H9 (cell line): ENCODE results near the gene TIMM10B. TPM values are rescaled to one million over a fixed set of nuclear protein-coding genes. Genes with fewer than 3 reads are reported as not detected.
"Not testable (repeated sequence)": the region's sequence is repeated elsewhere in the genome, so short reads cannot be mapped to it uniquely, and the experiment has no call there.

ENCODE experiments used
- DNase-seq: peaks from one replicate; pipeline ENCODE4 v3.0.0-alpha.2; 2017
- H2AFZ ChIP-seq: one replicate; pipeline ENCODE4 v1.6.1; 2013; ENCODE audit warnings: mild to moderate bottlenecking, low read length, control low read depth, moderate library complexity
- H2AK5ac ChIP-seq: 2 replicates; pipeline ENCODE4 v1.6.1; 2013; ENCODE audit warnings: low read length, control low read depth, mixed read lengths; ENCODE audit not compliant: insufficient read length
- H2BK120ac ChIP-seq: one replicate; pipeline ENCODE4 v1.6.1; 2013; ENCODE audit warnings: low read depth, mild to moderate bottlenecking, low read length, control low read depth, inconsistent platforms; ENCODE audit not compliant: poor library complexity, severe bottlenecking
- H2BK12ac ChIP-seq: 2 replicates; pipeline ENCODE4 v1.6.1; 2013; ENCODE audit warnings: low read length, control low read depth, mixed read lengths, low read depth; ENCODE audit not compliant: insufficient read length
- H2BK15ac ChIP-seq: 2 replicates; pipeline ENCODE4 v1.6.1; 2013; ENCODE audit warnings: low read depth, low read length, control low read depth
- H2BK20ac ChIP-seq: one replicate; pipeline ENCODE4 v1.6.1; 2013; ENCODE audit warnings: low read depth, mild to moderate bottlenecking, low read length, control low read depth, inconsistent platforms; ENCODE audit not compliant: poor library complexity, severe bottlenecking
- H2BK5ac ChIP-seq: 2 replicates; pipeline ENCODE4 v1.6.1; 2013; ENCODE audit warnings: low read length, control low read depth, mixed read lengths; ENCODE audit not compliant: insufficient read length
- H3K14ac ChIP-seq: 2 replicates; pipeline ENCODE4 v1.6.1; 2013; ENCODE audit warnings: low read length, control low read depth; ENCODE audit not compliant: insufficient read depth
- H3K18ac ChIP-seq: 2 replicates; pipeline ENCODE4 v1.6.1; 2013; ENCODE audit warnings: low read depth, mild to moderate bottlenecking, mixed read lengths, low read length, control low read depth; ENCODE audit not compliant: insufficient read length
- H3K23ac ChIP-seq: 2 replicates; pipeline ENCODE4 v1.6.1; 2013; ENCODE audit warnings: low read length, control low read depth, mixed read lengths, low read depth; ENCODE audit not compliant: insufficient read length
- H3K23me2 ChIP-seq: 2 replicates; pipeline ENCODE4 v1.6.1; 2013; ENCODE audit warnings: low read depth, mild to moderate bottlenecking, mixed read lengths, low read length, control low read depth; ENCODE audit not compliant: insufficient read length, poor library complexity, severe bottlenecking
- H3K27ac ChIP-seq: 2 replicates; pipeline ENCODE4 v1.5.1; 2013; ENCODE audit warnings: low read length, control low read depth, mixed read lengths, low read depth; ENCODE audit not compliant: insufficient read length
- H3K27me3 ChIP-seq: 2 replicates; pipeline ENCODE4 v1.6.1; 2013; ENCODE audit warnings: low read length, control low read depth, inconsistent platforms; ENCODE audit not compliant: insufficient read depth
- H3K4ac ChIP-seq: 2 replicates; pipeline ENCODE4 v1.6.1; 2013; ENCODE audit warnings: low read depth, mild to moderate bottlenecking, control low read depth, inconsistent platforms, low read length, moderate library complexity
- H3K4me1 ChIP-seq: 2 replicates; pipeline ENCODE4 v1.6.1; 2013; ENCODE audit warnings: low read length, control low read depth, inconsistent platforms; ENCODE audit not compliant: insufficient read depth
- H3K4me2 ChIP-seq: 2 replicates; pipeline ENCODE4 v1.6.1; 2013; ENCODE audit warnings: low read length, control low read depth, mixed read lengths; ENCODE audit not compliant: insufficient read length, insufficient read depth
- H3K56ac ChIP-seq: 2 replicates; pipeline ENCODE4 v1.6.1; 2013; ENCODE audit warnings: low read depth, mild to moderate bottlenecking, mixed read lengths, low read length, control low read depth; ENCODE audit not compliant: insufficient read length
- H3K79me1 ChIP-seq: 2 replicates; pipeline ENCODE4 v1.6.1; 2013; ENCODE audit warnings: low read depth, mild to moderate bottlenecking, moderate library complexity, low read length, control low read depth, inconsistent platforms; ENCODE audit not compliant: insufficient read depth, poor library complexity, severe bottlenecking
- H3K79me2 ChIP-seq: 2 replicates; pipeline ENCODE4 v1.6.1; 2013; ENCODE audit warnings: low read length, control low read depth, inconsistent platforms; ENCODE audit not compliant: insufficient read depth
- H3K9ac ChIP-seq: 2 replicates; pipeline ENCODE4 v1.6.1; 2013; ENCODE audit warnings: low read length, control low read depth, mixed read lengths; ENCODE audit not compliant: insufficient read length; ENCODE audit errors: extremely low read depth
- H3K9me3 ChIP-seq: one replicate; pipeline ENCODE4 v1.6.1; 2013; ENCODE audit warnings: low read depth, low read length, inconsistent platforms; ENCODE audit not compliant: control insufficient read depth
- H3T11ph ChIP-seq: one replicate; pipeline ENCODE4 v1.6.1; 2013; ENCODE audit warnings: mild to moderate bottlenecking, low read length, control low read depth, inconsistent platforms
- H4K20me1 ChIP-seq: one replicate; pipeline ENCODE4 v1.6.1; 2013; ENCODE audit not compliant: control insufficient read depth, insufficient read length, insufficient read depth
- H4K5ac ChIP-seq: 2 replicates; pipeline ENCODE4 v1.6.1; 2013; ENCODE audit warnings: low read depth, mild to moderate bottlenecking, mixed read lengths, low read length, control low read depth; ENCODE audit not compliant: insufficient read length
- H4K8ac ChIP-seq: replicated peaks from 2 replicates; pipeline ENCODE4 v1.6.1; 2013; ENCODE audit warnings: low read length, control low read depth, mixed read lengths, low read depth; ENCODE audit not compliant: insufficient read length
- H4K91ac ChIP-seq: 2 replicates; pipeline ENCODE4 v1.6.1; 2013; ENCODE audit warnings: low read depth, mild to moderate bottlenecking, moderate library complexity, mixed read lengths, low read length, control low read depth; ENCODE audit not compliant: insufficient read length
- H3K27ac Mint-ChIP-seq, 3 experiments: 2 replicates in 2 of 3; 3 replicates in 1 of 3; pipeline ENCODE4 v1.8.0; 2020 to 2021; ENCODE audit warnings: mixed read lengths in 3 of 3, mild to moderate bottlenecking in 1 of 3, moderate library complexity in 1 of 3
- H3K27me3 Mint-ChIP-seq: 2 replicates; pipeline ENCODE4 v1.8.0; 2021; ENCODE audit warnings: low read depth, mild to moderate bottlenecking, moderate library complexity, mixed read lengths
- H3K36me3 Mint-ChIP-seq, 3 experiments: 2 replicates in 2 of 3; 3 replicates in 1 of 3; pipeline ENCODE4 v1.8.0; 2020 to 2021; ENCODE audit warnings: low read depth in 3 of 3, mixed read lengths in 3 of 3; ENCODE audit not compliant: insufficient read depth in 1 of 3
- H3K4me1 Mint-ChIP-seq, 2 experiments: 2 replicates each; pipeline ENCODE4 v1.8.0; 2020; ENCODE audit warnings: mixed read lengths in 2 of 2
- H3K4me3 Mint-ChIP-seq, 2 experiments: 2 replicates in 1 of 2; 3 replicates in 1 of 2; pipeline ENCODE4 v1.8.0; 2020 to 2021; ENCODE audit warnings: mild to moderate bottlenecking in 2 of 2, mixed read lengths in 2 of 2, moderate library complexity in 1 of 2
- H3K9me3 Mint-ChIP-seq, 2 experiments: 2 replicates in 1 of 2; 3 replicates in 1 of 2; pipeline ENCODE4 v1.8.0; 2020; ENCODE audit warnings: mild to moderate bottlenecking in 2 of 2, mixed read lengths in 2 of 2, moderate library complexity in 1 of 2
- WGBS: extraction: QIAGEN DNeasy Blood & Tissue Kit; methylation state at CpG from one replicate; pipeline ENCODE4 v1.1.7; 2013; ENCODE audit warnings: missing lambda C conversion rate, low lambda C conversion rate, mixed read lengths; ENCODE audit not compliant: insufficient read length; ENCODE audit errors: extremely low coverage; 5-methylcytosine and 5-hydroxymethylcytosine counted together
- total RNA-seq: library from RNA; stranded (reverse); gene quantifications from 2 replicates; pipeline ENCODE4 v1.2.1, GENCODE V29; 2021
- TF ChIP-seq, protein P1 (sequence below): fragments of 200-600 bp; sonication (generic); conservative IDR thresholded peaks from 3 replicates; pipeline ENCODE4 v1.8.0; 2021; ENCODE audit warnings: antibody characterized with exemption, mild to moderate bottlenecking

The TIMM10B gene
- total RNA-seq, 1 experiment from 2014 or later = 49.9 TPM

DNA sequence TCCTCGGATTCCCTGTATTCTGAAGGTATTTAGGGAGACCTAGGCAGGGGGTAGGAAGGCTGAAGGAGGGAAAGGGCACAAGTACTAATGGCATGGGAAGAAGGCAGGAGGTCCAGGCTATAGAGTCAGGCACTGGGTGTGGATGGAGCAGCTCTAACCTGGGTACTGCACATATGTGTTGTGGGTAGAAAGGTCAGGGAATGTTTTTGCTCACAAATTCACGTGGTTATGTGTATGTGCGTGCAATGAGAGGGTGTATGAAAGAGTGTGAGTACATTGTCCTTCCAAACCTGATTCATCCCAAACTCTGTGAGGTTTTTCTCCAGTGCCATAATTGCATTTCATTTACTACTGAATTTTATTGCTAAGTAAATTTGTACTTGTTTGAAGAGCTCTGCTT is 39.0 kb downstream of the TIMM10B start:
- 0 out of 7 replicates have a peak overlapping the region, but pooled peaks of 1 of the 3 experiments have one; percentile 25 for H3K27ac Mint-ChIP-seq
- no peak overlapping the region for H3K9ac ChIP-seq
- H4K91ac ChIP-seq = no peak overlapping the region
- no peak overlapping the region for H2BK15ac ChIP-seq
- no peak overlapping the region for H4K8ac ChIP-seq
- H3K4me2 ChIP-seq = no peak overlapping the region
- H4K20me1 ChIP-seq = no peaks in the 10 kb centered on the region
- TF ChIP-seq, protein P1, sequence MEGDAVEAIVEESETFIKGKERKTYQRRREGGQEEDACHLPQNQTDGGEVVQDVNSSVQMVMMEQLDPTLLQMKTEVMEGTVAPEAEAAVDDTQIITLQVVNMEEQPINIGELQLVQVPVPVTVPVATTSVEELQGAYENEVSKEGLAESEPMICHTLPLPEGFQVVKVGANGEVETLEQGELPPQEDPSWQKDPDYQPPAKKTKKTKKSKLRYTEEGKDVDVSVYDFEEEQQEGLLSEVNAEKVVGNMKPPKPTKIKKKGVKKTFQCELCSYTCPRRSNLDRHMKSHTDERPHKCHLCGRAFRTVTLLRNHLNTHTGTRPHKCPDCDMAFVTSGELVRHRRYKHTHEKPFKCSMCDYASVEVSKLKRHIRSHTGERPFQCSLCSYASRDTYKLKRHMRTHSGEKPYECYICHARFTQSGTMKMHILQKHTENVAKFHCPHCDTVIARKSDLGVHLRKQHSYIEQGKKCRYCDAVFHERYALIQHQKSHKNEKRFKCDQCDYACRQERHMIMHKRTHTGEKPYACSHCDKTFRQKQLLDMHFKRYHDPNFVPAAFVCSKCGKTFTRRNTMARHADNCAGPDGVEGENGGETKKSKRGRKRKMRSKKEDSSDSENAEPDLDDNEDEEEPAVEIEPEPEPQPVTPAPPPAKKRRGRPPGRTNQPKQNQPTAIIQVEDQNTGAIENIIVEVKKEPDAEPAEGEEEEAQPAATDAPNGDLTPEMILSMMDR = no peak
- H2BK20ac ChIP-seq = no peak overlapping the region
- no peaks in the 10 kb centered on the region for H3K23me2 ChIP-seq
- H3K4me1 ChIP-seq = no peaks in the 10 kb centered on the region
- no peak overlapping the region for H3K4me3 Mint-ChIP-seq
- no CpG with 5 or more reads among the region's 3 CpGs for WGBS
- no peak overlapping the region for H2BK12ac ChIP-seq
- no peaks in the 10 kb centered on the region for H3K4me1 Mint-ChIP-seq
- H4K5ac ChIP-seq = no peak overlapping the region
- no peak for DNase-seq
- H3K27me3 ChIP-seq = no peaks in the 10 kb centered on the region
- no peak overlapping the region for H2BK120ac ChIP-seq
- H3K23ac ChIP-seq = no peak overlapping the region
- H3K27ac ChIP-seq = no peak overlapping the region
- H3K79me2 ChIP-seq = no peaks in the 10 kb centered on the region
- H3K56ac ChIP-seq = no peak overlapping the region
- H3K9me3 ChIP-seq = no peaks in the 10 kb centered on the region
- H3K9me3 Mint-ChIP-seq = no peaks in the 10 kb centered on the region
- no peak overlapping the region for H2AFZ ChIP-seq
- no peak overlapping the region for H3T11ph ChIP-seq
- no peak overlapping the region for H3K14ac ChIP-seq
- no peak overlapping the region for H3K4ac ChIP-seq
- H2BK5ac ChIP-seq = no peak overlapping the region
- no peak overlapping the region for H2AK5ac ChIP-seq
- H3K27me3 Mint-ChIP-seq = no peaks in the 10 kb centered on the region
- H3K79me1 ChIP-seq = no peaks in the 10 kb centered on the region
- H3K18ac ChIP-seq = no peak overlapping the region
- H3K36me3 Mint-ChIP-seq = peaks cover 6 to 19% (median 16%) of the 10 kb centered on the region in 3 experiments; a peak in 6 of 7 replicates

DNA sequence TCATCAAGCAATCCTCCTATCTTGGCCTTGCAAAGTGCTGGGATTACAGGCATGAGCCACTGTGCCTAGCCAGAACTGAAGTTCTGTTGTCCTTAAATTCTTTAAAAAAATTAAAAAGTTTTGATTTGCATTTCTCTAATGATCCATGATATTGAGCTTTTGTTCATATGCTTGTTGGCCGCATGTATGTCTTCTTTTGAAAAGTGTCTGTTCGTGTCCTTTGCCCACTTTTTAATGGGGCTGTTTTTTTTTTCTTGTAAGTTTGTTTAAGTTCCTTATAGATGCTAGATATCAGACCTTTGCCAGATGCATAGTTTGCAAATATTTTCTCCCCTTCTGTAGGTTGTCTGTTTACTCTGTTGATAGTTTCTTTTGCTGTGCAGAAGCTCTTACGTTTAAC is 40.6 kb downstream of the TIMM10B start:
- not testable (repeated sequence) for H4K5ac ChIP-seq, H3K27ac Mint-ChIP-seq, H3K4me1 Mint-ChIP-seq, H3K4me3 Mint-ChIP-seq, H2AFZ ChIP-seq, H3K4me1 ChIP-seq, DNase-seq, H3K79me2 ChIP-seq, H2BK20ac ChIP-seq, H3K18ac ChIP-seq, H3K4me2 ChIP-seq, H4K8ac ChIP-seq, H2AK5ac ChIP-seq, H4K20me1 ChIP-seq, H3K23me2 ChIP-seq, H3K9ac ChIP-seq, H3K27me3 Mint-ChIP-seq, H3K56ac ChIP-seq, H3K27ac ChIP-seq, H3K23ac ChIP-seq, H4K91ac ChIP-seq, H3K4ac ChIP-seq, H3K79me1 ChIP-seq, H3K14ac ChIP-seq, H3K9me3 Mint-ChIP-seq, H3K27me3 ChIP-seq, H2BK12ac ChIP-seq, H2BK120ac ChIP-seq, H3T11ph ChIP-seq, H3K9me3 ChIP-seq, H2BK5ac ChIP-seq, H2BK15ac ChIP-seq
- no CpG with 5 or more reads among the region's 3 CpGs for WGBS
- peaks cover 2 to 12% (median 5%) of the 10 kb centered on the region in 3 experiments; a peak in 3 of 7 replicates for H3K36me3 Mint-ChIP-seq
